Panc1 (cell line): Measurements from ENCODE around the gene PCBP2.

Experiments
- CTCF ChIP-seq: fragments of 450-650 bp; IDR thresholded peaks from 2 replicates; pipeline ENCODE4 v1.5.1; 2017; ENCODE audit warnings: mild to moderate bottlenecking
- POLR2AphosphoS5 ChIP-seq: IDR thresholded peaks from 2 replicates; pipeline ENCODE4 v1.6.1; 2012; ENCODE audit warnings: mild to moderate bottlenecking, low read depth, low read length, moderate library complexity
- REST ChIP-seq, 2 experiments: IDR thresholded peaks; 2 replicates each; pipeline ENCODE4 v1.6.1; 2011 to 2012; ENCODE audit warnings: low read depth in 2 of 2, control low read depth in 1 of 2, low read length in 1 of 2, mild to moderate bottlenecking in 1 of 2, moderate library complexity in 1 of 2; ENCODE audit not compliant: insufficient read depth in 1 of 2
- TCF7L2 ChIP-seq: IDR thresholded peaks from 2 replicates; pipeline ENCODE4 v1.6.1; 2011; ENCODE audit warnings: mild to moderate bottlenecking, low read depth, low read length, inconsistent platforms

- no peak for TF ChIP-seq REST (IDR thresholded peaks at IDR 0.05; ENCODE audit: insufficient read depth in 1 of 2, low read depth in 2 of 2, low read length in 1 of 2)
- no peak for TF ChIP-seq CTCF
- no peak for TF ChIP-seq TCF7L2
- TF ChIP-seq POLR2AphosphoS5, result no peak
Measured at GRCh38 chr12:53524476-53524875, 72.6 kb downstream of the PCBP2 start.
